ENCODE results near the gene TAF8.

TAF8 gene

DNA sequence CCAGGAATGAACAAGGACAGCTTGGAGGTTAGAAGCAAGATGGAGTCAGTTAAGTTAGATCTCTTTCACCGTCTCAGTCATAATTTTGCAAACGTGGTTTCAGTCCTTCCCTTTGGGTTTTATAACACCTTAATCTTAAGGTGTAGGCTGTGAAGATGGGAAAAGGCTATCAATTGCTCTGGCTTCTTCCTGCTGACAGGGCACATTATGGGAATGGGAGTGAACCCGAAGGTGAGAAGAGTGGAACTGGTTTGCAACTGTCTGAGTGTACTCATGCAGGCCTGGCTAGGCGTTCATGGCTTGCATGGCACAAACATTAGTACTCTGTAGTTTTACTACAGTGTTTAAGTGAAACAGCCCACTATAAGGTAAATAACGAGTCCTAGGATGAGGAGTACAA, 9.4 kb downstream of the TAF8 start:
- DNase-seq (ENCODE audit: low read depth): no peak

DNA sequence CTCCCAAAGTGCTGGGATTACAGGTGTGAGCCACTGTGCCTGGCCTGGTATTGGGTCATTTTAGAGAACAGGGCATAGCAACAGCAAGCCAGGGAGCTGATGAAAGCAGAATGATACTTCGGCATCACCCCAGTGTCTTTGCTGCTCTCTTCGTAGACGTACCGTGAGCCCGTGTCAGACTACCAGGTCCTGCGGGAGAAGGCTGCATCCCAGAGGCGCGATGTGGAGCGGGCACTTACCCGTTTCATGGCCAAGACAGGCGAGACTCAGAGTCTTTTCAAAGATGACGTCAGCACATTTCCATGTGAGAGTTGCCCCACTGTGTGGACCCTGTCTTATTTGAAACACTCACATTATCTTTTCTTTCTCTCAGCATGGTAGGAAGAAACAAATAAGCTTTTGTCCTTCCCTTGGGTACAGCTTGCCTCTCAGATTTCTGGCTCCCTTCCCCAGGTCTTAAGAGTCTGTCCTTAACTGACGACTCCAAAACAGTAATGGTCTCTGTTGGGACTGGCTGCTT, 15.9 kb downstream of the TAF8 start:
- DNase-seq (ENCODE audit: low read depth): no peak

DNA sequence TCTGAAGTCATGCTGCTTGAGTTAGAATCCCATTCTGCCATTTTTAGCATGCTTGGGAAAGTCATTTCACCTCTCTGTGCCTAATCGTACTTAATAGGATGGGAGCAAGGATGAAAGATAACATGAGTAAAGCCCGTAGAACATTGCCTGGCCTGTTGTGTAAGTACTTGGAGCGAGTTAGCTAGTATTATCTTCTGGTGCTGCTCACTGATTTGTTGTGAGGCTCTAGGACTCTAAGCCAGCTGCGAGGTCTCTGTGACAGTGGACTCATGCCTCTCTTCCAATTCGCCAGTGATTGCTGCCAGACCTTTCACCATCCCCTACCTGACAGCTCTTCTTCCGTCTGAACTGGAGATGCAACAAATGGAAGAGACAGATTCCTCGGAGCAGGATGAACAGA, 17.8 kb downstream of the TAF8 start:
- no peak for DNase-seq (ENCODE audit: low read depth)

DNA sequence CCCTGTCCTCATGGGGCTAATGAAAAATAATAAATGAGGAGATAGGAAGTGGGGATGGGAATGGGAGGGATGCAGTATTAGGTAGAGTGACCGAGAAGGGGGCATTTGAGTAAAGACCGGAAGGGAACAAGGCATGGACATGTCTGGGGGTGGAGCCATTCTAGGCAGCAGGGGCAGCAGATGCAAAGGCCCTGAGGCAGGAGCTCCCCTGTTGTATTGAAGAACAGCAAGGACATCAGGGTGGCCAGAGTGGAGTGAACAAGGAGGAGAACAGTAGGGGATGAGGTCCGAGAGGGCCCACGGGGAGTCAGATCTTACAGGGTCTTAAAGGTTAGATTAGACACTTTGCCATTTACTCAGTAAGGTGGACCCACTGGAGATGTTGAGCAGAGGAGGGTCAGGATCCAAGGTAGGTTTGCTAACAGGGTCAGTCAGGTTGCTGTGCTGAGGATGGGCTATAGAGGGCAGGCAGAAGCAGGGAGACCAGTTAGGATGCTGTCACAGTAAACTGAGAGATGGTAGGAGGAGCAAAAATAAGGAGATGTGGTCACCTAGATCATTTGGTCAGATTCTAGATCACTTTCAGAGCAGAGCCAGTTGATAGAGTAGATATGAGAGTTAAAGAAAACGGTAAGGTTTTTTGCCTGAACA, 18.7 kb downstream of the TAF8 start:
- DNase-seq (ENCODE audit: low read depth): no peak

DNA sequence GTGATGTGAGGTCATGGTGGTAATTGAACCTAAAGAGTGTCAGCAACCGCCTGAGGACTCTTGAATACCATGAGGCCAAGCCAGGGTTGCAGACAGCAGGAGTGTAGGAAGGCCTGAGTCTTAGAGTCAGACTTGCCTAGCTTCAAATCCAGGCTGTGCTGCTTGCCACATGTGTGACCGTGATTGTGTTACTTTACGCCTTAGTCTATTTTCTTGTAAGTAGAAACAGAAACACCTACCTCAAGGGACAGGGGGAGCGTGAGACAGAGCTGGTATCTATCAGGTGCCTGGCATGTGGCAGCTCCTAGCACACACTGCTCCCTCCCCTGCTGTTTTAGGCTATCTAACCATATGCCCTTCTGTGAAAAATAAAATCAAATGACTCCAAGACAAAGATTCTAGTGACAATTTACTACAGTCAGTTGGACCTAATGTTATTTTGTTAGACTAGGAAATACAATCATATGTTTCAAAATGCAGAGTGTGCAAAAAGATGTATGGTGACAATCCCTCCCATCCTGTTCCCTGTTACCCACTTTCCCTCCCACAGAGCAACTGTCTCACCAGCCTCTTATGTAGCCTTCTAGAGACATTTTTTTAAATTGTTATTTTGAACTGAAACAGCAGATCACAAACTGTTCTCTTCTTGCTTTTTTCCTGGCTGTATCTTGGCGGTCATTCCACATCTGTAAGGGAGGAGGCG, 21.7 kb downstream of the TAF8 start:
- no peak for DNase-seq (ENCODE audit: low read depth)

DNA sequence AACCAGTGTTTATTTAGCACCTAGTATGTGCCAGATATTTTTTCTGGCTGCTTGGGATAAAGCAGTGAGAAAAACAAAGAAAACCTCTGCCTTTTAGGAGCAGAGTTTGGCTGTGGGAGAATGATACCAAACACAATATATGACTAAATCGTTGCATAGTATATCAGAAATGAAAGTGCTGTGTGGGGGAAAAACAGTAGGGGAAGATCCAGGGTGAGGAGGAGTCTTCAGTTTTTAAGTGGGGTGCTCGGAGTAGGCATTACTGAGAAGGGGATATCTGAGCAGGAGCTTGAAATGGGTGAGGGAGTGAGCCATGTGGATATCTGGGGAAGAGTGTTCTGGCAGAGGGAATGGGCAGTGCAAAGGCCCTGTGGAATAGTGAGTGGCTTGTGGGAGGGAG, 23.0 kb downstream of the TAF8 start:
- DNase-seq (ENCODE audit: low read depth): no peak

DNA sequence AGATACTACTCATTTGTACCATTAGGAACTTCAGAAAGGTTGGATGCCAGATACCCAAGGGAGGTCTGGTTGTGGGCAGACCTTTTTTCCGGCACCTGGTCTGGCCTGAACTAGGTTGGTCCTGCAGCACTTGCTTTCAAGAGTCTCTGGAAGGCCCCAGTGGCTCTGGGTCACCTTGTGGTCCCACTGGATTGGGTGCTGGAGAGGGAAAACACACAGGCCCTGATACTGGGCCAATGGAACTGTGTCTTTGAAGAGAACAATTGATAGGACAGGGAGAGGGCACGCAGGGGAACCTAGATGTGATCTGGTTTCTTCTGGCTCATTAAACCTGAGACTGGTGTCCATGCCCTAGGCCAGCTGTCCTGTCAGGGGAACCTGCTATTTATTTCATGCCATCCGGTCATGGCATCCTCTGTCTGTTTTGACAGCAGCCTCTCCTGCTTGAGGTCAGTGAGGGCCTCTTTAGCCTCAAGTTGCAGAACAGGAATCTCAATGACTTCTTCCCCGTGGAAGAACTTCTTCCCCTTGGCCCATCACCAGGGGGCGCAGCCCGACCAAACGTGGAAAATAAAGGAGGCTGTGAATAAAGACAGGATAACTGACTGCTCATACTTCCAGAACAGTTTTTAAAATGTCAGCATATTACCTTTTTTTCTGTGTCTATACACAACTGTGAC, 25.0 kb downstream of the TAF8 start:
- no peak for DNase-seq (ENCODE audit: low read depth)

DNA sequence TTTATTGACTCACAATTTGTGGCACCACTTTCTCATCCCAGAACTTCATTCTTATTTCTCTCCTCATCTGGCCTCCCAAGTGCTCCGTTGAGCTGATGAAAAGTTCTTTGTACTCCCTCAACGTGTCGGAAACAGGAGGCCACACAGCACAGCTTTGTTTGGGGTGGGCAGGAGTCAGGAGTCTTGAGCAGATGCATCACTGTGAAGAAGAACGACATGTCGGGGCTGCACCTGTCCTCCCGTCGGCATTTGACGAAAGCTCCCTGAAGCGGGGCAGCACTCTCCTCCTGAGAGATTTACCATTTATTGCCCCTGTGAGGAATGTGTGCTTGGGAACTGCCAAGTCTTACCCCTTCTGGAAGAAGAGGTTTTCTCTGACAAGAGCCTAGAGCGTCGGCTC, 28.1 kb downstream of the TAF8 start:
- no peak for DNase-seq (ENCODE audit: low read depth)

DNA sequence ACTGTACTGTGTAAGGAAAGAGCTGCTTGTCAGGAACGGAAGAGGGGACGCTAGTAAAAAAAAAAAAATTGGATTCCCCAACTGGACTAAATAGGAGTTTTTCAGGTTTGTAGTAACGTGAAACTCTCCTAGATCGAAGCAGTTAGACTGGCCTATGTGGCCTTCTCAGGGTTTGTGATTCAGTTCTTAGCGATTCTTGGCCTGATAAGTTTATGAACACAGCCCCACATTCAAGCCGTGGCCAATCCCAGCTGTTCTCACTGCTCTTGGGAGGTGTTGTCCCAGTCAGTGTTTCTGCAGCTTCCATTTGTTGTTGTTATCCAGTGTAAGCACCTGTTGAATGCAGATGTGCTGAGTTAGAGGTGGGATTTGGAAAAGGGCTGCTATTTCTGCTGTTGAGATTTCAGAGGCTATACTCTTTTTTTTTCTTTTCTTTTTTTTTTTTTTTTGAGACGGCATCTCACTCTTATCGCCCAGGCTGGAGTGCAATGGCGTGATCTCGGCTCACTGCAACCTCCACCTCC, 29.7 kb downstream of the TAF8 start:
- no peak for DNase-seq (ENCODE audit: low read depth)

DNA sequence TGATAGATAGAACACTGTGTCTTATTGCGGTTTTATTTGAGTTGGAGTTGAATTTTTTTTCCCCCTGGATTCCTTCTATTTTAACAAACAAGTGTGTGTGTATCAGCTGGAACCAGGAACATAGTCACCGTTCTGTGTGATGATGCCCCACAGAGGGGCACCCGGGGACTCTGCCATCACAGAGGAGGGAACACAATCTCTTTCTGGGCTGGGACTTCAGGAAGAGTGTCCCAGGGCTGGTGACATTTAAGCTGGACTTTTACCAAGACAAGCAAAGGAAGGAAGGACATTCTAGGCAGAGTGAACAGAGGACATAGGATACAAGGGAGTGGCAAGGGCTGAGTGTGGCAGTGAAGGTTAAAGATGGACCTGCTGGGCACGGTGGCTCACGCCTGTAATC, 33.2 kb downstream of the TAF8 start:
- no peak for DNase-seq (ENCODE audit: low read depth)

DNA sequence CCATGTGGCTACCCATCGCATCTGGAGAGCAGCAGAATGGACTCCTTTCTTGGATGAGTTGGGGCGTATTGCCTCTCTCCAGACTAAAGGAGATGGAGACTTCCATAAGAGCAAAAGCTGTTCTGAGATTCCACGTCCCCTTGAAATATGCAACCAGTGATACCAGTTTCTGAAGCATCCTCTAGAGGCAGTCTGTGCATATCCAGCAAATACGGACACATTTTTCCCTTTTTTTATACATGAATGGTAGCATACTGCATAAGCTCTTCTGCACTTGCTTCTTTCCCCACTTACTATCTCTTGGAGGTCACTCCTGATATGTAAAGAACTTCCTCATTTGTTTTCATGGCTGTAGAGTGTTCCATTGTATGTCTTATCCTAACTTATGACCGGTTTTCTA, 34.6 kb downstream of the TAF8 start:
- DNase-seq (ENCODE audit: low read depth): no peak

DNA sequence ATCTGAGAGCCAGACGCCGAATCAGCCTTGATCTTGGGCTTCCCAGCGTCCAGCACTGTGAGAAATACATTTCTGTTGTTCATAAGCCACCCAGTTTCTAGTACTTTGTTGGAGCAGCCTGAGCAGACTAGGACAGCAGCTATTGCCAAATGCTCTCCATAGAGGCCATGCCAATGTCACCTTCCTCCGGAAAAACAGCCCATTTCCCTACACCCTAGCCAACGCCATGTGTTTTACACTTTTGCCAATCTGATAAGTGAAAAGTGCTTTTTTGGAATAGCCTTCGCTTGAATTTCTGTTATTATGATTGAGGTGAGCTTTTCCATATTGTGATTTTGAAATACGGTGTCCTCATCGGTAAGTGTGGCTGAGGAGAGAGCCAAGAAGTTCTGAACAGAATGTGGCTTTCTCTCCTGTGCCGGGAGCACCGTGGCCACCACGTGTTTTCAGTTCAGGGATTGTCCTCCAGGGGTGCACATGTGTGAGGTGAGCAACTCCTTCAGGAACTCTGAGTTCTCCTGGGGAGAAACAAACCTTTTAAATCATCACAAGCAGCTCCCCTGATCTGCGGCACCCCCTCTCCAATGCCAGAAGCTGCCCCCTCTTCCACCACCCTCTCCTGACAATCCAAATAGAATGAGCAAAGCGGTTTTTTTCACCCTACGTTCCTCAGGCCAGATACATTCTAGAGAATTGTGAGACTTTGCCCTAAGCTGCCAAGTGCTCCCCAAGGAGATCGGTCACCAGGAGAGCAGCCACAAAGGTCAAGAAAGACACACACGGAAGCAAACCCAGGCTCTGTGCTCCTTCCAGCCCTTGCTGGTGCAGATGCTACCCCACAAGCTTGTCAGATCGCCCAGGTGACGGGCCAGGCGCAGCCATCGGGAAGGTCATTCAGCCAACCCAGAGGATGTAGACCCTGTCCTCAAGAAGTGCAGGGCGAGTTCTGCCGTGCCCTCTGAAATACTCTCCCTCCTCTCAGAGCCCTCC, 36.0 kb downstream of the TAF8 start:
- DNase-seq (ENCODE audit: low read depth): no peak

DNA sequence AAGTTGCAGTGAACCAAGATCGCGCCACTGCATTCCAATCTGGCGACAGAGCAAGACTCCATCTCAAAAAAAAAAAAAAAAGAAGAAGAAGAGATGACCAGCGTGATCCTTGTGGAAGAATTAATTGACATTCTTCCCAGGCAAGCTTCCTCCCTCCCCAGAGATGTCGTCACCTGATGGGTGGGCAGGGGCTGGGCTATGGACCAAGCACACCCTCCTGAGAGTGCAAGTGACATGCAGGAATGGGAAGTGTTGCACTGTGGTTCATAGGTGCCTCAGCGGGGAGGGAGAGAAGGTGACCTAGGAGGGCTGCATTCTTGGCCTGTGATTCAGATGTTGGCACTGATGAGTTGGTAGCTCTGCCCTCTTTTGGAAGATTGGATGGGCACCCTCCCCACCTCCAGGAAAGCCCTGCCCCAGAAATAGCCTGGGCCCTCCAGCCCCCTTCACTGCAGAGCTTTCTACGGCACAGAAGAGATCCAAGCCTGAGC, 37.8 kb downstream of the TAF8 start:
- no peak for DNase-seq (ENCODE audit: low read depth)

DNA sequence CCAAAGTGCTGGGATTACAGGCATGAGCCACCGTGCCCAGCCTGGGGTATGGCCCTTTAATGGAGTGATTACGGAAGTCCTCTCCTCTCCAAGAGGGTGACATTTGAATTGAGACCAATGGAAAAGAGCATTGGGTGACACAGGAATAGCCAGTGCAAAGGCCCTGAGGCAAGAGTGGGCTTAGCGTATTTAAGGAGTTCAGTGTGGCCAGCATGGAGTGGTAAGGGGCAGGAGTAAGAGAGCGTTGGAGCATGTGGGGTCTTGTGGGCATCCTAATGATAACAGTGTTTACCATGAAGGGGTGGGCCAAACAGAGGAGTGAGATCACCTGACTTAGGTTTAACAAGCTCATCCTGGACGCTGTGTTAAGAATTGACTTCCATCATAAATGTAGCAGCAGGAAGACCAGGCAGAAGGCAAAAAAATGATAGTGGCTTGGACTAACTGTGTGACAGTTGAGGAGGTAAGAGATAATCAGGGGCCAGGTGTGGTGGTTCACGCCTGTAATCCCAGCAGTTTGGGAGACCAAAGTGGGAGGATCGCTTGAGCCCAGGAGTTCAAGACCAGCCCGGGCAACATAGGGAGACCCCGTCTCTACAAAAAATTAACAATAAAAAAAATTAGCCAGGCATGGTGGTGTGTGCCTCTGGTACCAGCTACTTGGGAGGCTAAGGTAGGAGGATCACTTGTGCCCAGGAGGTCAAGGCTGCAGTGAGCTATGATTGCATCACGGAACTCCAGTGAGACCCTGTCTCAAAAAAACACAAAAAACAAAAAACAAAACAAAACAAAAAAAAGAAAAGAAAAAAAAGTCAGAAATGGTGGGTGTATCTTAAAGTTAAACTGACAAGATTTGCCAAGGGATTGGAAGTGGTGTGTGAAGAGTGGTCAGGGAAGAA, 40.7 kb downstream of the TAF8 start:
- DNase-seq (ENCODE audit: low read depth): no peak

DNA sequence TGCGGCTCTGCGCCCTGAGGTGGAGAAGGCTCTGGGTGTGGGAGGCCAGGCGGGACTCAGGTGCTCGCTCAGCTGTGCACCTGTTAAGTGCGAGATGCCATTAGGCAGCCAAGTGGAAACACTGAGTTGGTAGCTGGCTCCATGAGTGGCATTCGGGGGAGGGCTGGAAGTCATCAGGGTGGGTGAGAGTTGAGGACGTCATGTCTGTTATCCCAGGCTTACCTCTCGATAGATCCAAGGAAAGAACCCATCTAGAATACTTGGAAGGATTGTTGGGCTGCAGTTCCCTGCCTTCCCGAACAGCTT, 41.3 kb downstream of the TAF8 start:
- no peak for DNase-seq (ENCODE audit: low read depth)

DNA sequence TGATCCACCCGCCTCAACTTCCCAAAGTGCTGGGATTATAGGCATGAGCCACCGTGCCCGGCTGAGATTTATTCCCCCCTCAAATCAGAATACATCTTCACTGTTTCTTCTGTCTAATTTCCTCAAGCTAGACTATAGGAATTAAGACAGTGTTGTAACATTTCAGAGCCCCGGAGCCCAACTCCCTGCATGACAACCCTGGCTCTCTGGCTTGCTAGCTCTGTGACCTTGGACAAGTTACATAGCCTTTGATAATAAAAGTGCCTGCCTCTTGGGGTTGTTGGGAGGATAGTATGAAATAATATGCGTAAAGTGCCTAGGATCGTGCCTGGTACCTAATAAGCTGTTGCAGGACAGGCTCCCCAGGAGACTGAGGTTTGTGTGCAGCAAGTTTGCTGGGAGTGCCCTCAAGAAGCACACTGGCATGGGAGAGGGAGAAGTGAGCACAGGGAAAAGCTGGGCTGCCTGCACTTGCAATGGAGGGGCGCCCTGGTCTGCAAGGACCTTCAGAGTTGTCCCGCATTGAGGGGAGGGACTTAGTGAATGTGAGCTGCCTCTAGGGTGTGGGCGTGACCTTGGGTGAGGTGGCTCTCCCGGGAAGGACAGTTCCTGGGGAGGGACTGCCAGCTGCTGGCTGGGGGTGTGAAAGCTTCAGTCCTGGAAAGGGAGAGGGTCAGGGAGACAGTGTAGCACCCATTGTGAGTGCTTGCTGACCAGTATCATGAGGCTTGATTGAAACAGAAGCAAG, 43.4 kb downstream of the TAF8 start:
- no peak for DNase-seq (ENCODE audit: low read depth)

DNA sequence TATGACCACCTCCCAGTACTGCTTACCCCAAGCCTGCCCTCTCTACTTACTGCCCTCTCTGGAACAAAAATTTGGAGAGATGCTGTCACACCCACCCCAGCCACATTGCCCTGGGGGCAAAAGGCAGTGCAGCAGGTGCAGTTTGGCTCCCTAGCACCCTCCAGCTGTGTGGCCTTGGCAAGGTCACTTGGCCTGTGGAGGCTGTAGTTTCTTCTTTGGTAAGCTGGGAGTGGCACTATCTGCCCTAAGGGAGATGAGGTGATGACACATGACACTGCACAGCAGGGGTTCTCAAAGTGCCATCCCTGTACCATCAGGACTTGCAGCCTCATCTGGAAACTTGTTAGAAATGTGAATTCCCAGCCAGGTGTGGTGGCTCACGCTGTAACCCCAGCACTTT, 44.8 kb downstream of the TAF8 start:
- DNase-seq (ENCODE audit: low read depth): no peak

DNA sequence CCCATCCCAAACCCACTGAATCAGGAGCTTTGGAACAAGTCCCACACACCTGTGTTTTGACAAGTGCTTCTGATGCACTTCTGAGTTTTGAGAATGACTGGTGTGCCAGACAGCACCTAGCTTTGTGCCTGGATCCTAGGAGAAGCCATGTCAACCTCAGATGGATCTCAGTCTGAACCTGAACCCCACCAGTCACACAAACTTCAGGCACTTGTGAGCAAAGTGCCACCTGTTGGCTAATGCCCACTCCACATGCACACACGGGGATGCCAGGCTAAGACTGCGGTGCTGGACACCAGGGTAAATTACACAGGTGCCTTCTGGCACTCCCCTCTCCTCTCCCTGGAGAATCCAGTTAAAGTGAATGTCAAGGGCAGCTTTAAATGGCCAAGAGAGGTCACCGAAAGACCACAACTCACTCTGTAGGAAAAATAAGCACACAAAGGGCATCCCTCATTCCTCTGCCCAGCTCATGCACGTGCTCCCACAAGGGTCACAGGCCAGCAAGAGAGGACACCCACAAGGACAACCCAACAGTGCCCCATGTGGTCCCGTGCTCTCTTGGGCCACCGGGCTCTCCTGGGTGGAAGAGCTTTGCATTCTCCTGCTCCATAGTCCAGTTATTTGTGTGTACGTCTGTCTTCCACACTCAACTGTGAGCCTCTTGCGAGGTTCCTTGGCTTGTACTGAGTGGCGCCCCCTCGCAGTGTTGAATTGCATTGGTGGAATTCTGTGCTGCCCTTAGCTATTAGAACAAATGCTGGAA, 45.6 kb downstream of the TAF8 start:
- no peak for DNase-seq (ENCODE audit: low read depth)

DNA sequence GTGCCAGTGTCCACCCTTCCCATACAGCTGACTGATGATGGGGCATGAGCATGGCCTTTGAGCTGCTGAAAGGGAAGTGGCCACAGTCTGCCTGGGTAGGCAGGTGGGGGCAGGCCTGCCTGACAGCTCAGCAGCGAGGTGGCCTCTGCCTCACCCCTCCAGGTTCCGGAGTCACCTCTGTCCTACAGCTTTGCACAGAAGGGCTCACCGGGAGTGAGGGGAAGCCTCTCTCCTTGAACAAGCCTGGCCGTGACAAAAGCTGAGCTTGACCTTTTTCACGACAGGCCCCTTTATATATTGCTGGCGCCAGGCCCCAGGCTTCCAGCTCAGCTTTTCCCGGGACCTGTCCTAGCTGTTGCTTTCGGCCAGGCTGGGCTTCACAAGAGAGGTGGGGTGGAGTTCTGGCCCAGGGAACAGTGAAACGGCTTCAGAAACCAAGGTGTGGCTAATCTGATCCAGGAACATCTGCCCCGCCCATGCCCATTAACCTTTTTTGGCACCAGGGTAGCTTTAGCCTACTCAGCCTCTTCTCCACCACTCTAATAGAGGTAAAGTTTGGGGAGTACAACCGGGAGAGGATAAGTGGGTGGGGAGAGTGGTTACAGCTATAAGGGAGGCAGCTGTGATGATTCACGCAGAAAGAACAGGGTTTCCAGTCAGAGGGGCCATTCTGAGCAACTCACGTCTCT, 49.2 kb downstream of the TAF8 start:
- no peak for DNase-seq (ENCODE audit: low read depth)

Data from T-helper 22 cell (primary cell).